Measurements from ENCODE around the gene PARP11.

Gene PARP11

DNA sequence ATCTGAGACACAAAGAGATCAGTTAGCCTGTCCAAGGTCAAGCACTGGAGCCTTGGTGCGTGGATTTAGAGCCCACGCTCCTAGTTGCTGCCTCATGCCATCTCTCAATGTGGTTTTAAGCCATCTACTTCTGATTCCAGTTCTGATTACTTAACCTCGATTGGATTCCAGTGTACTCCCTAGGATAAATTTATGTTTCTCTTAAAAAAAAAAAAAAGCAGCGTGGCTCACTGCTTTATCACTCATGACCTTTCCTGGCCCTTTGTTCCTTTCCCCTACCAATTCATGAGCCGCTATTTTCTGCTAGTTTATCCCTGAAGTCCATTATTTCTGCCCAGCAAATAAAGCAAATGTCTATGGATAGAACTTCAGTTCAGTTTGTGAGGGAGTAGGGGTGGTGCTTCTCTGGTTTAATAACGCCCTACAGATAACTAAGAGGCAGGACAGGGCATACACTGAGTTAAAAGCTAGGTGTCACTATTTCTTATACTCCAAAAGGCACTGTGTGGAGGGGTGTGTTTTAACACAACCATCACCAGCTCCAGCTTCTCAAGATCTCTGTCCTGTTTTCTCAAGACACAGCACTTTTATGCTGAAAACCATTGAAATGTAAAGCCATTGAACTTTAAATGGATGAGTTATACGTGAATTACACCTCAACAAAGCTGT, 9.8 kb upstream of the PARP11 start:
- Histone ChIP-seq H3K4me3 (ENCODE audit: low read depth in 1 of 2, low read length in 1 of 2) (no peak overlapping the region), H3K4me1 (ENCODE audit: control insufficient read depth in 1 of 2, insufficient read depth in 1 of 2, low read depth in 1 of 2, low read length in 1 of 2) (no peaks in the 10 kb centered on the region), H3K36me3 (no peaks in the 10 kb centered on the region), H3K27ac (no peak overlapping the region), H3K9me3 (no peaks in the 10 kb centered on the region), H3K27me3 (peaks cover 18% of the 10 kb centered on the region)
- TF ChIP-seq, protein P1, sequence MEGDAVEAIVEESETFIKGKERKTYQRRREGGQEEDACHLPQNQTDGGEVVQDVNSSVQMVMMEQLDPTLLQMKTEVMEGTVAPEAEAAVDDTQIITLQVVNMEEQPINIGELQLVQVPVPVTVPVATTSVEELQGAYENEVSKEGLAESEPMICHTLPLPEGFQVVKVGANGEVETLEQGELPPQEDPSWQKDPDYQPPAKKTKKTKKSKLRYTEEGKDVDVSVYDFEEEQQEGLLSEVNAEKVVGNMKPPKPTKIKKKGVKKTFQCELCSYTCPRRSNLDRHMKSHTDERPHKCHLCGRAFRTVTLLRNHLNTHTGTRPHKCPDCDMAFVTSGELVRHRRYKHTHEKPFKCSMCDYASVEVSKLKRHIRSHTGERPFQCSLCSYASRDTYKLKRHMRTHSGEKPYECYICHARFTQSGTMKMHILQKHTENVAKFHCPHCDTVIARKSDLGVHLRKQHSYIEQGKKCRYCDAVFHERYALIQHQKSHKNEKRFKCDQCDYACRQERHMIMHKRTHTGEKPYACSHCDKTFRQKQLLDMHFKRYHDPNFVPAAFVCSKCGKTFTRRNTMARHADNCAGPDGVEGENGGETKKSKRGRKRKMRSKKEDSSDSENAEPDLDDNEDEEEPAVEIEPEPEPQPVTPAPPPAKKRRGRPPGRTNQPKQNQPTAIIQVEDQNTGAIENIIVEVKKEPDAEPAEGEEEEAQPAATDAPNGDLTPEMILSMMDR (IDR thresholded peaks at IDR 0.05) = no peak

DNA sequence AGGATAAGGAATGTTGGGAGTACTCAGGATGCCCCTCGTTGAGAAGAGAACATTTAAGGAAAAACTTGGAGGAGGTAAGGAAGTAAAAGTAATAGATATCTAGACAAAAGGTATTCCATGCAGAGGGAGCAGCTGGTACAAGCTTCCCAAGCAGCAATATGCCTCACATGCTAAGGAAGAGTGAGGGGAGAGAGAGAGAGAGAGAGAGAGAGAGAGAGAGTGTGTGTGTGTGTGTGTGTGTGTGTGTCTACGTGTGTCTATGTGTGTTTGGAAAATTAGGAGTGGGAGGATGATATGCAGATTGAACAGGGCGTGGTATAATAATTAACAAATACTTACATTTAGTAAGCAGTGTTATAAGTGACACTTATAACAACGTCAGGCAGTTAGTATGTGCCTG, 9.2 kb upstream of the PARP11 start:
- H3K27ac ChIP-seq = no peak overlapping the region

DNA sequence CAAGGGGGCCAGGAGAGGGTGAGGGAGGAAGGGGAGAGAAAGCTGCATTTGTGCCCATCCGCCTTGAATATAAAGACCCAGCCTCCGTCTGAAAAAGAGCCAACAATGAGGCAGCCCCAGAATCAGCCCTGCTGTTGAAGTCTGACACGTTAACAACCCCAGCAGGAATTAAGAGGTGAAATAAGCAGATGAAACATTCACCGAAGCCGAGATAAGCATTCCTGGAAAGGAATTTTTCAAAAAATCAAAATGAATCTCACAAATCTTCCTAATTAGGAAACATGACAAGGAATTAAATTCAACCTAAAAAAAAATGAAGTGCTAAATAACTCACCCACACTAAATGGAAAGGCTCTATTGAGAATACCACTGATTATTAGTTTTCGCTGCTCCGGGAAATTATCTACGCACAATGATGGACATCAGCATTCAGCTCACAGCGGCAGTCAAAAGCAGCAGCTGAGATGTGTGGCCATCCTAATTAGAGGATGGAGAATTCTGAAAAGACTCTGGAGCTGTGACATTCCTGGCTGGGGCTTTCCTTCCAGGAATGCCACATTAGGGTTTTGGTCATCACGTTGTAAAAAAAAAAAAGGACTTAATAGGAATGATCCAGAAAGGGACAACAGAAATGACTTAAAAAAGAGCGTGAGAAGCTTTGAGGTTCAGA, 8.2 kb upstream of the PARP11 start:
- no peak overlapping the region for H3K4me3 ChIP-seq (ENCODE audit: low read depth in 1 of 2, low read length in 1 of 2)
- no peaks in the 10 kb centered on the region for H3K9me3 ChIP-seq
- H3K4me1 ChIP-seq (ENCODE audit: control insufficient read depth in 1 of 2, insufficient read depth in 1 of 2, low read depth in 1 of 2, low read length in 1 of 2) = no peaks in the 10 kb centered on the region
- peaks cover 18% of the 10 kb centered on the region for H3K27me3 ChIP-seq
- no peaks in the 10 kb centered on the region for H3K36me3 ChIP-seq
- no peak overlapping the region for H3K27ac ChIP-seq
- TF ChIP-seq, protein P1 (IDR thresholded peaks at IDR 0.05) = no peak

More for the DNA sequence above, 9.2 kb upstream of the PARP11 start:
- Histone ChIP-seq H3K36me3 (no peaks in the 10 kb centered on the region), H3K9me3 (no peaks in the 10 kb centered on the region), H3K4me1 (ENCODE audit: control insufficient read depth in 1 of 2, insufficient read depth in 1 of 2, low read depth in 1 of 2, low read length in 1 of 2) (no peaks in the 10 kb centered on the region), H3K27me3 (peaks cover 18% of the 10 kb centered on the region), H3K4me3 (ENCODE audit: low read depth in 1 of 2, low read length in 1 of 2) (no peak overlapping the region)
- TF ChIP-seq, protein P1 (IDR thresholded peaks at IDR 0.05) = no peak

DNA sequence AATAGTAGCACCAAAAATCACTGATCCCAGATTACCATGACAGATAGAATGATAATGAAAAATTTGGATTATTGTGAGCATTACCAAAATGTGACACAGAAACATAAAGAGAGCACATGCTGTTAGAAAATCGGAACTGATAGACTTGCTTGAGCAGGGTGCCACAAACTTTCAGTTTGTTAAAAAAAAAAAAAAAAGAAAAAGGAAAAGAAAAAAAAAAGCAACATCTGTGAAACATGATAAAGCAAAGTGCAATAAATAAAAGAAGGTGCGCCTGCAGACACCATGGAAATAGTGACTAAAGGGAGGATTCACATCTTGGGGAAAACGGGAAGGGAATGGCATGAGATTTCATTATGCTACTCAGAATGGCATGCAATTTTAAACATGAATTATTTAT, 6.6 kb upstream of the PARP11 start:
- Histone ChIP-seq H3K27me3 (peaks cover 18% of the 10 kb centered on the region), H3K27ac (no peak overlapping the region), H3K4me1 (ENCODE audit: control insufficient read depth in 1 of 2, insufficient read depth in 1 of 2, low read depth in 1 of 2, low read length in 1 of 2) (no peaks in the 10 kb centered on the region), H3K4me3 (ENCODE audit: low read depth in 1 of 2, low read length in 1 of 2) (no peak overlapping the region), H3K9me3 (no peaks in the 10 kb centered on the region), H3K36me3 (no peaks in the 10 kb centered on the region)
- TF ChIP-seq, protein P1 (IDR thresholded peaks at IDR 0.05) = no peak

DNA sequence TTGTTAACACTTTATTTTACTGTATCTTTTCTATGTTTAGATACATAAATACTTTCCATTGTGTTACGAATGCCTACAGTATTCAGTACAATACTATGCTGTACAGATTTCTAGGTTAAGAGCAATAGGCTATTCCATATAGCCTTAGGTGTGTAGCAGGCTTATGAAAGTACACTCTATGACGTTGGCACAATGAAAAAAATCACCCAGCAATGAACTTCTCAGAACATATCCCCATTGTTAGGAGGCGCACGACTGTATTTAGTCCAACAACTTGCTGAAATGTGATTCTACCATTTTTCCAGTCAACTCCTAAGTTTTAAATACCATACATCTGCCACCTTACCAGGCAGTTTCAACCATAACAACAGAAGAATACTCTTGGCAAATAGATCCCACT, 1.8 kb downstream of the PARP11 start:
- H3K4me3 ChIP-seq (ENCODE audit: low read depth in 1 of 2, low read length in 1 of 2) = no peak overlapping the region

More for the DNA sequence above, 1.8 kb downstream of the PARP11 start:
- Histone ChIP-seq H3K27ac (no peak overlapping the region), H3K4me1 (ENCODE audit: control insufficient read depth in 1 of 2, insufficient read depth in 1 of 2, low read depth in 1 of 2, low read length in 1 of 2) (peaks cover 29 to 33% of the 10 kb centered on the region in 2 experiments), H3K36me3 (no peaks in the 10 kb centered on the region), H3K27me3 (no peaks in the 10 kb centered on the region), H3K9me3 (no peaks in the 10 kb centered on the region)
- TF ChIP-seq, protein P1 (IDR thresholded peaks at IDR 0.05) = no peak
